HFFc6 (cell line): ENCODE measurements around the gene BIRC2. TPM values are rescaled to one million over a fixed set of nuclear protein-coding genes. Genes with fewer than 3 reads are reported as not detected.

Experiments
- DNase-seq: peaks from one replicate; pipeline ENCODE4 v3.0.0-alpha.2; 2018
- H3K27ac Mint-ChIP-seq: 2 replicates; pipeline ENCODE4 v1.8.0; 2020; ENCODE audit warnings: mild to moderate bottlenecking, mixed read lengths
- H3K27me3 Mint-ChIP-seq: 2 replicates; pipeline ENCODE4 v1.8.0; 2021; ENCODE audit warnings: mild to moderate bottlenecking, moderate library complexity, mixed read lengths; ENCODE audit not compliant: insufficient read depth
- H3K36me3 Mint-ChIP-seq: 2 replicates; pipeline ENCODE4 v1.8.0; 2021; ENCODE audit warnings: low read depth, mixed read lengths
- H3K4me1 Mint-ChIP-seq: 2 replicates; pipeline ENCODE4 v1.8.0; 2020; ENCODE audit warnings: low read depth, mixed read lengths
- H3K4me3 Mint-ChIP-seq: 2 replicates; pipeline ENCODE4 v1.8.0; 2020; ENCODE audit warnings: mild to moderate bottlenecking, moderate library complexity, mixed read lengths
- H3K9me3 Mint-ChIP-seq: 2 replicates; pipeline ENCODE4 v1.8.0; 2020; ENCODE audit warnings: mild to moderate bottlenecking, mixed read lengths
- CTCF ChIP-seq: fragments of 200-600 bp; sonication (generic); IDR thresholded peaks from 2 replicates; pipeline ENCODE4 v1.5.0; 2021; ENCODE audit warnings: antibody characterized with exemption, mild to moderate bottlenecking
- total RNA-seq, 6 experiments: library from RNA; stranded (reverse); fragmentation: NEBNext Ultra II Directional; extraction: Animal tissue kit (Norgen Biotek cat#: 25700); gene quantifications; 2 replicates in 1 of 6; 3 replicates in 5 of 6; pipeline ENCODE4 v1.2.3, GENCODE V29; 2021

Gene BIRC2
- total RNA-seq, 6 experiments from 2014 or later: 49.5 to 64.6 (median 58.3) TPM

- no peak for TF ChIP-seq CTCF
- no peak for DNase-seq
- Mint-ChIP-seq H3K4me1 (peaks cover 23% of the 10 kb centered on the region), H3K27ac (no peak overlapping the region; the same call in 1 of the 2 replicates), H3K9me3 (no peaks in the 10 kb centered on the region), H3K27me3 (peaks cover under 1% of the 10 kb centered on the region), H3K36me3 (peaks cover 65% of the 10 kb centered on the region), H3K4me3 (no peak overlapping the region)
Observed at GRCh38 chr11:102384419-102385079, 37.5 kb downstream of the BIRC2 start.

GRCh38 chr11:102385085-102386007, 38.3 kb downstream of the BIRC2 start:
- Mint-ChIP-seq H3K27ac (peak overlapping the region; percentile 30), H3K9me3 (no peaks in the 10 kb centered on the region), H3K4me3 (no peak overlapping the region), H3K4me1 (peaks cover 23% of the 10 kb centered on the region), H3K27me3 (peaks cover 2% of the 10 kb centered on the region), H3K36me3 (peaks cover 60% of the 10 kb centered on the region)
- DNase-seq: no peak
- TF ChIP-seq CTCF: no peak

- no peak for TF ChIP-seq CTCF
- Mint-ChIP-seq H3K4me1 (peaks cover 23% of the 10 kb centered on the region), H3K4me3 (no peak overlapping the region), H3K36me3 (peaks cover 51% of the 10 kb centered on the region), H3K27me3 (peaks cover 2% of the 10 kb centered on the region), H3K27ac (no peak overlapping the region), H3K9me3 (no peaks in the 10 kb centered on the region)
- DNase-seq: no peak
Observed at GRCh38 chr11:102386136-102386734, 39.2 kb downstream of the BIRC2 start.

- no peak for DNase-seq
- Mint-ChIP-seq H3K4me1 (peaks cover 18% of the 10 kb centered on the region; the same call in 1 of the 2 replicates), H3K27ac (peak overlapping the region; percentile 37; the same call in 1 of the 2 replicates), H3K9me3 (no peaks in the 10 kb centered on the region), H3K36me3 (peaks cover 44% of the 10 kb centered on the region), H3K27me3 (peaks cover 2% of the 10 kb centered on the region), H3K4me3 (no peak overlapping the region)
- TF ChIP-seq CTCF: no peak
Observed at GRCh38 chr11:102387043-102387781, 40.2 kb downstream of the BIRC2 start.

GRCh38 chr11:102389253-102389652, 42.2 kb downstream of the BIRC2 start:
- peaks cover 4% of the 10 kb centered on the region for H3K27me3 Mint-ChIP-seq
- DNase-seq: no peak
- peak overlapping the region; percentile 15; the same call in 1 of the 2 replicates for H3K27ac Mint-ChIP-seq
- no peak for TF ChIP-seq CTCF
- peaks cover 18% of the 10 kb centered on the region; the same call in 1 of the 2 replicates for H3K4me1 Mint-ChIP-seq
- H3K9me3 Mint-ChIP-seq: no peaks in the 10 kb centered on the region
- peaks cover 62% of the 10 kb centered on the region for H3K36me3 Mint-ChIP-seq
- H3K4me3 Mint-ChIP-seq: no peak overlapping the region
